GM18505 (cell line): ENCODE measurements around the gene A3GALT2.

Source experiments
- ATAC-seq: cut with Tn5 transposase; IDR thresholded peaks from one replicate; pipeline ENCODE4 v1.9.1; 2021; ENCODE audit not compliant: unreplicated experiment
- POLR2A ChIP-seq: IDR thresholded peaks from 4 replicates; pipeline ENCODE4 v1.6.1; 2011; ENCODE audit warnings: borderline replicate concordance; ENCODE audit not compliant: insufficient read depth, insufficient read length; ENCODE audit errors: extremely low read depth

A3GALT2 gene

DNA sequence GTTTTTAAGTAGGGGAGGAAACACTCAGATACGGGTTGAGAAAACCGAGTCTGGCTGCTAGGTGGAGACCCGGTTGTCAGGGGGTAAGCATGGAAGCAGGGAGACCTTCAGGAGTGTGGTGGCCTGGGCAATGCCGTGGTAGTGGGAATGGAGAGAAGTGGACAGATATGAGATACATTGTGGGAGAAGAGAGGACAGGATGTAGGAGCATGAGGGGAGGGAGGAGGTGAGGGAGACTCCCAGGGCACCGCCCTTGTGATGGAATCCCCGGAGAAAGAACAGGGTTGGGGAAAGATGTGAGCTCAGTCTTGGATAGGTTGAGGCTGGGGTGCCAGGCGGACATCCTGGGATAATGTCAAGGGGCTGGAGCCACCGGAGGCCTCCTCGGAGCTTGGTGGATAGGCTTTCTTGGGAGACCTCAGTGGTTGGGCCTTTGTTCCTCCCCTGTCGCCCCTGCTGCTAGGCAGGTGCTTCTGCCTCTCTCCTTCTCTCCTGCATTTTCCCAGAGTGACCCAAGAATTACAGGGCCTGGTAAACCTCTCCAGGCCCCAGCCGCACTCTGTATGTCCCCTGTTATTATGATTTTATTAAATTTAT lies 43.3 kb downstream of the A3GALT2 start:
- no peak for TF ChIP-seq POLR2A
- no peak for ATAC-seq

GRCh38 chr1:33276573-33277298 lies 44.2 kb downstream of the A3GALT2 start:
- ATAC-seq: no peak
- no peak for TF ChIP-seq POLR2A

DNA sequence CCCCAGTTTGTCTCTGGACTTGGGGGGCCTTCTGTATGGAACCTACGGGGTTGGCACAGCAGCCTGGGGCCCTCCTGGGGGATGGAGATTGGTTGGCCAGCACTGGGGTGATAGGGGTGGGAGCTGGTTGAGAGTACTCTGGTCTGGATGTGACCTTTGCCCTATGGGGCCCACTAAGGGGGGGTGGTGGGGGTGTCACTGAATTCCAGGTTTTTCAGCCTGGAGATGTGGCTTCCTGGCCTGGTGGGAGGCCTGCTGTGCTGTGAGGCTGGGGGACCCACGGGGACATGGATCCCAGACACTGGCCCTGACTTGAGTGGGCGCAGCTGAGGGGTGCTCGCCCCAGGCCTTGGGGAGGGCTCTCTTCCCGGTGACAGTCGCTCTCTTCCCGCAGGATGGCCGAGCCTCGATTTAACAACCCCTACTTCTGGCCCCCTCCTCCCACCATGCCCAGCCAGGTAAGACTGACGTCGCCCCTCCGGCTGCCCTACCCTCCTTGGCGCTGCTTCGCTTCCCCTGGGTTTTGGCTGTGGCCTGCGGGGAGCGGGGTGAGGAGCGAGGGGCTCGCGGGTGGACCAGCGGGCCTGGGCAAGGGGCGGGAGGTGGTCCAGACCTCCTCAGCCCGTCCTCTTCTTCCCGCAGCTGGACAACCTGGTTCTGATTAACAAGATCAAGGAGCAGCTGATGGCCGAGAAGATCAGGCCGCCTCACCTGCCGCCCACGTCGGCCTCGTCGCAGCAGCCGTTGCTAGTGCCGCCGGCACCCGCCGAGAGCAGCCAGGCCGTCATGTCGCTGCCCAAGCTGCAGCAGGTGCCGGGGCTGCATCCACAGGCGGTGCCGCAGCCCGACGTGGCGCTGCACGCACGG lies 45.0 kb downstream of the A3GALT2 start:
- TF ChIP-seq POLR2A: no peak
- ATAC-seq: no peak

DNA sequence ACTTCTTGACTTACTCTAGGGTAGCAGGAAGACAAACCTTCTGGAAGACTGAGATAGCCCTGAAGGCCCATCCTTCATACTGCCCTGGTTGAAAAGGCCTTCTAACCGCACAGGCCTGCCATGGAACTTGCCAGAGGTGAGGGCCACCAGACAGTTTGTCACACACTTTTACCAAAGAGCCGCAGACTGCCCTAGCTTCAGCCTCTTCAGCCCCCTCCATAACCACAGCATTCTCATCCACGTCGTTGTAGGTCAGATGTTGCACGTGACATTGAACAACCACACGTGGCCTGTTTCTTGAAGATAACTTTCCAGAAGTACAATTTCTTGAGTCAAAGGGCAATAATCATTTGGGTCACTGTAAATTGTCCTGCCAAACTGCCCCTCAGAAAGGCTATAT lies 45.7 kb downstream of the A3GALT2 start:
- no peak for ATAC-seq
- TF ChIP-seq POLR2A: no peak

DNA sequence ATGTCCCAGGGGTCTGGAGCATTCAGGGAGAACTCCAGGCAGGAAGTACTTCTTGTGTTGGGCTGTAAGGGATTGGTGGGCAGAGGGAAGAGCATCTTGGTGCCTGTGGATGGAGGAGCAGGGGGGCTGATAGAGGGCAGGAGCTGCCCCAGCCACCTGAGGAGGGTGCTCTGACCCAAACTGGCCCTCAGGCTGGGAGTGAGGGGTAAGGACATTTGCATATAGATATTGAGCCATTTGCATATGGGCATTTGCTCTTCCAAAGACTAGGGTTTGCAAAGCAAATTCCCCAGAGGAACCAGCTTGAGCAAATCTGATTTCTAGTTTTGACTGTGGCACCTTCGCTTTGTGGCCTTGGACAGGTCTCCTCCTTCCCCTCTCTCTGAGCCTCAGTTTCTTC lies 46.5 kb downstream of the A3GALT2 start:
- no peak for TF ChIP-seq POLR2A
- no peak for ATAC-seq

- TF ChIP-seq POLR2A: no peak
- ATAC-seq: no peak
These were observed 46.9 kb downstream of the A3GALT2 start for GRCh38 chr1:33273961-33274371.

DNA sequence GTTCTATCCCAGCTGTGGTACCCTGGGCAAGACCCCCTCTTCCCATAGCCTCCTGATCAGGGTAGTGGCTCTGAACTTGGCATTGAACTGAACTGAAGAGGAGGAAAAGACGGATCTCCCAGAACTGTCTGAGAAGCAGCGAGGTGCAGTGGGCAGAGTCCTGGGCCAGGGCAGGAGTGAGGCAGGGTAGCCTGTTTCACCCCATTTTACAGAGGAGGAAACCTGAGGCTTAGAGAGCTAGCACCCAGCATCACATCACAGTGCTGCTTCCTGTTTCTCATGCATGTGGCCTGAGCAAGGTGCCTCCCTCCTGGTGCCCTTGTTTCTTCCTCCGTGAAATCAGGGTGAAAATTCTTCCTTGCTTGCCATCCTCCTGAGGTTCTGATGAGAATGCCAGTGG lies 47.5 kb downstream of the A3GALT2 start:
- ATAC-seq: no peak
- TF ChIP-seq POLR2A: no peak

DNA sequence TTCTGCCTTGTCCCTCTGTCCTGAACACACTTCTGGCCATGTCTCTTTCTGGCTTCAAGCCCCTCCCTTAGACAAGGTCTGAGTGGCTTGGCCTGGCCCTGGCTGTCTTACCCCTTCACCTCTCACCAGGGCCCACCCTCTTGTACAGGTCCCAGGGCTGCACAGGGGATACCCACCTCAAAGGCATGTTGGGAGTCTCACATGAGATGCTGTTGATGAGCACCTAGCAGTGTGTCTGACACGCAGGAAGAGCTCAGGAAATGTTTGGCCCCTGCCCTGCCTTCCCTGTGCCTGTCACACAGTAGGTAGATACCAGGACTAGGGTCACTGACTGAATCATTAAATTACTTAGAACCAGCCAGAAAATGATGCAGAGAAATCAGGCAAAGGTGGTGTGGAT lies 48.0 kb downstream of the A3GALT2 start:
- ATAC-seq: no peak
- no peak for TF ChIP-seq POLR2A

DNA sequence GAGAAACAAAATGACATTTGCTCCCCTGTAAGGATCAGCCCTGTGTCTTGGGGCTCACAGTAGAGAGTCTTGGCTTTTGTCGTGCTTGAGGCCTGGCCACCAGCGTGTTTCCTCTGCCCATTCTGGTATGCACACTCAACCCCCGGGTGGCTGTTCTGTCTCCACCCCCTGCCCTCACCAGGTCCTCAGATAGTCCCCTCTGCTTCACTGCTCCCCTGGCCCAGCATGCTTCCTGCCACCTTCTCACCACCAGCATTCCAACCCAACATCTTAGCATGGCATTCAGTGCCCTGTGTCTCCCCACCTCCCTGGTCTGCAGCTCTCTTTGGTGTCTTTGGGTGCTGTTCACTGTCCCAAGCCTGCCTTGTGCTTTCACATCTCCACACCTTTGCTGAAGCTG lies 48.4 kb downstream of the A3GALT2 start:
- no peak for TF ChIP-seq POLR2A
- ATAC-seq: no peak

DNA sequence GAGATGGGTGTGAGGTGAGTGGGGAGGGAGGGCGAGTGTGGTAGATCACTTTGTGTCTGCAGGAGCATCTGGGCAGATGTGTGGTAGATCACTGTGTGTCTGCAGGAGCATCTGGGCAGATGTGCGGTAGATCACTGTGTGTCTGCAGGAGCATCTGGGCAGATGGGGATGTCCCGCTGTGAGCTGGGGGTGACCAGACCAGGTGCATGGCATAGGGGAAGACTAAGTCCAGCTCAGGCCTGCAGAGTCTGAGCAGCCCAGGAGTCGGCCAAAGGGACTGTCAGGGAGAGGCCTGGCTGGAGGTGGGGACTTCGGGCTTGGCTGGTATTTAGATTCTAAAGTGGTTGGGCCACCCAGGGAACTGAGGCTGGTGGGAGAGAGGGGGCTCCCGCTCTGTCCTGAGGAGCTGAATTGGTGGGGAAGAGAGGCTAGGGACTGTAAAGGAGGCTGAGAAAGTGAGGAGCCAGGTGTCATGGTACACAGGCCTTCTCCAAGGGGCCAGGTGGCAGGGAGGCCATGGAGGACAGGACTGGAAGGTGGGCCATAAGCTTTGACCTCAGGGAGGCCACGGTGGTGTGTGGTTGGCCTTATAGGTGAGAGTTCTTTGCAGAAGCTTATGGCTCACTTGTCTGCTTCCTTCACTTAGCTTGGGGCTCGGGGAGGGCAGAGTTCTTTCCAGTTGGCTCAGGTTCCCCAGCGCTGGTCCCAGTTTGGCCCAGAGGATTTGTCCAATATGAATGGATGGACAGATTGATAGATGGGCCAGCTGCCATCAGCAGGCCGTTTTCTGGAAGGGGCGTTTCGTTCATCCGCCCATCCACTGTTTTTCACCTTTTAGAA lies 49.0 kb downstream of the A3GALT2 start:
- TF ChIP-seq POLR2A: no peak
- no peak for ATAC-seq

DNA sequence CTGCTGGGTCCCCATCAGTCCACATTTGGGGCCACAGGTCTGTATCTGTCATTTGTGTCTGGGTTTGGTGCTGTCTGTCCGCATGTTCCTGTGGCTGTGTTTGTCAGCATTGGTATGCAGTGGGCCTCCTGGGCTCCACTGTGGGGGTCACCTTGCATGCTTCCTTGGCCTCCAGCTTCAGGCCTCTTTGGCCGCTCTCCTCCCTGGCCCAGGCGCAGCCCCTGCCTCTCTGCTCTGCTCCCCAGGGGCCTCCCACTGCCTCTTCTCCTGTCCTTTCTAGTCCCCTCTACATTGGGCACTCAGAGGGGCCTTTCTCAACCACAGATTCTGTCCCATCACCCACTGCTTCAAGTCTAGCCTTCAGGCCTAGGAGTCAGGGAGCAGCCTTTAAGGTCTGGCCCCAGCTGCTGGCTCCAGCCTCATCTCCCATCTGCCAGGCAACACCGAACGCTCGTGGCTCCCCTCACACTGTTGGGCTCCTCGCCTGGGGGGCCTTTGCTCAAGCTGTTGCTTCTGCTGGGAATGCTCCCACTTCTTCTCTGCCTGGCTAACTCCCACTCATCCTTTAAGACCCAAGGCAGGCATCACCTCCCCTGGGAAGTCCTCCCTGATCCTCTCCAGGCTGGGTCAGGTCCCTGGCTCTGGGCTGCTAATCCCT lies 50.0 kb downstream of the A3GALT2 start:
- TF ChIP-seq POLR2A: no peak
- no peak for ATAC-seq

- no peak for ATAC-seq
- no peak for TF ChIP-seq POLR2A
These were observed 50.5 kb downstream of the A3GALT2 start for GRCh38 chr1:33270379-33270778.
